ENCODE measurements around the gene GALK1. TPM values are rescaled to one million over a fixed set of nuclear protein-coding genes. Genes with fewer than 3 reads are reported as not detected.
A peak's percentile ranks its signal among the peaks of the same experiment; 100 is the strongest.

The GALK1 gene
- polyA plus RNA-seq, 2 of the 4 experiments (the other 2 are of a cell fraction), result 20.7 to 54.3 TPM

DNA sequence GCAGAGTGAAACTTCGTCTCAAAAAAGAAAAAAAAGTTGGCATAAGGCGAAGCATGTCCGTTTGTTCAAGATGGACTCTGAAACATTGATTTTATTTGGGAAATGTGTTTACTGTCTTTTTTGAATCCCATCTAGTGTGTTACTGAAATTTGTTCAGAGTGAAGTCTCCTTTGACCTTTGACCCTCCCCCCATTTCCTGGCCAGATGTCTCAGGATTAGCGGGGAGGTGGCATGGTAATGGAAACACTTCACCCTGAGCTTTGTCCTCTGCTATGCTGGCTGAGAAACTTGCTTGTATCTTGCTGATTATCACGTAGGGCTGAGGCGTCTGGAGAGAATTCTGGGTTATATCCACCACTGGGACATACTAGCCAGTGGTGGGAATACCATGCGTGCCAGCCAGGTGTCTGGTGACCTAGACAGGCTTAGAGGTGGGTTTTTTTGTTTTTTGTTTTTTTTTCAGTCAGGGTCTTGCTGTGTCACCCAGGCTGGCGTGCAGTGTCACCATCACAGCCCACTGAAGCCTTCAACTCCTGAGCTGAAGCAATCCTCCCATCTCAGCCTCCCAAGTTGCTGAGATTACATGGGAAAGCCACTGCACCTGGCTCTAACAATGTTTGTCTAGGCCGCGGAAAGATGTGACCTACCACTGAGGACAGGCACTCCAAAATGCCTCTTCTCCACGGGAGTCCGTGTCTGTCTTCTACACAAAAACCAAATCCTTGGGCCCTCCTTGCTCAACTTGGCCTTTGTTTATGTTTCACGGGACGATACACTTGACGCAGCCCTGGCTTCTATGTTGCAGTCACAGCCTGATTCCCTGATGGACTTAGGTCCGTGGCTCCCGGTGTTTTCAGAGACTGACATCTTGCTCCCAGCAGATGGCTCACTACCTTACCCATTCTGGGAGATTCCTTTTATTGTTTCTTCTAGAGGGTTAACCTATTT, 6.6 kb upstream of the GALK1 start:
- Histone ChIP-seq H3K9me3 (no peaks in the 10 kb centered on the region), H3K4me2 (no peak overlapping the region), H3K27ac (no peak overlapping the region), H3K4me1 (peaks cover 1% of the 10 kb centered on the region; the same call in 2 of the 3 replicates), H3K4me3 (no peak overlapping the region)
- WGBS (ENCODE audit: missing lambda C conversion rate), result 73% methylated on average over 17 of the region's 17 CpGs
- DNase-seq (ENCODE audit: low read depth in 1 of 2, low spot score in 1 of 2) (no peak), FAIRE-seq (no peak), ATAC-seq (no peak)
- ChIA-PET CTCF (interaction anchor here (0.9 to 5.4 kb wide), 9 partner anchors 7 to 138 kb away, joined by 3 to 30 read pairs (median 4); partner anchors contain the start of genes SMIM5 and UNK), POLR2A (interaction anchor here (0.6 to 1.3 kb wide), 3 partner anchors 8 to 169 kb away, joined by 3 to 5 read pairs (median 4); no protein-coding TSS in a partner anchor)
- TF ChIP-seq MAFK (IDR thresholded peaks at IDR 0.05; ENCODE audit: partially characterized antibody) (no peak), ZFP36 (IDR thresholded peaks at IDR 0.05; ENCODE audit: borderline replicate concordance, partially characterized antibody) (no peak), RAD21 (conservative IDR thresholded peaks at IDR 0.05 in 1 of 2, IDR thresholded peaks at IDR 0.05 in 1 of 2) (peak in 1 of 2 experiments; percentile 39; a peak in 2 of 5 replicates), PBX3 (IDR thresholded peaks at IDR 0.05) (no peak), PHF8 (IDR thresholded peaks at IDR 0.05; ENCODE audit: borderline replicate concordance, low read depth) (no peak), HMGXB4 (CRISPR knock-in tag; IDR thresholded peaks at IDR 0.05; ENCODE audit: borderline replicate concordance) (no peak), ZNF302 (CRISPR knock-in tag; IDR thresholded peaks at IDR 0.05) (no peak), POLR2A (IDR thresholded peaks at IDR 0.05; ENCODE audit: low read length) (no peak), CEBPB (IDR thresholded peaks at IDR 0.05) (no peak), ZC3H11A (IDR thresholded peaks at IDR 0.05) (no peak), CHD2 (IDR thresholded peaks at IDR 0.05; ENCODE audit: low read length, partially characterized antibody) (no peak), SMC3 (IDR thresholded peaks at IDR 0.05) (0 out of 3 replicates have a peak, but pooled peaks have one; percentile 22), CTCF (IDR thresholded peaks at IDR 0.05) (peak; percentile 35; the same call in 2 of the 3 replicates), RARB (CRISPR knock-in tag; IDR thresholded peaks at IDR 0.05) (no peak), CHD4 (IDR thresholded peaks at IDR 0.05; ENCODE audit: borderline replicate concordance) (no peak)
- TF ChIP-seq, protein P1, sequence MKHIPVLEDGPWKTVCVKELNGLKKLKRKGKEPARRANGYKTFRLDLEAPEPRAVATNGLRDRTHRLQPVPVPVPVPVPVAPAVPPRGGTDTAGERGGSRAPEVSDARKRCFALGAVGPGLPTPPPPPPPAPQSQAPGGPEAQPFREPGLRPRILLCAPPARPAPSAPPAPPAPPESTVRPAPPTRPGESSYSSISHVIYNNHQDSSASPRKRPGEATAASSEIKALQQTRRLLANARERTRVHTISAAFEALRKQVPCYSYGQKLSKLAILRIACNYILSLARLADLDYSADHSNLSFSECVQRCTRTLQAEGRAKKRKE (CRISPR knock-in tag; IDR thresholded peaks at IDR 0.05; ENCODE audit: low read depth), result no peak
- TF ChIP-seq, protein P2, sequence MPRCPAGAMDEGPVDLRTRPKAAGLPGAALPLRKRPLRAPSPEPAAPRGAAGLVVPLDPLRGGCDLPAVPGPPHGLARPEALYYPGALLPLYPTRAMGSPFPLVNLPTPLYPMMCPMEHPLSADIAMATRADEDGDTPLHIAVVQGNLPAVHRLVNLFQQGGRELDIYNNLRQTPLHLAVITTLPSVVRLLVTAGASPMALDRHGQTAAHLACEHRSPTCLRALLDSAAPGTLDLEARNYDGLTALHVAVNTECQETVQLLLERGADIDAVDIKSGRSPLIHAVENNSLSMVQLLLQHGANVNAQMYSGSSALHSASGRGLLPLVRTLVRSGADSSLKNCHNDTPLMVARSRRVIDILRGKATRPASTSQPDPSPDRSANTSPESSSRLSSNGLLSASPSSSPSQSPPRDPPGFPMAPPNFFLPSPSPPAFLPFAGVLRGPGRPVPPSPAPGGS (IDR thresholded peaks at IDR 0.05), result no peak
